A549 treated with RU486 at 1 μM for 4 hours (cell line): ENCODE data around the gene GRK6. TPM values are rescaled to one million over a fixed set of nuclear protein-coding genes. Genes with fewer than 3 reads are reported as not detected.

Source experiments
- total RNA-seq: library from RNA; stranded (reverse); fragments of 200-300 nt; extraction: Qiagen RNA extraction; gene quantifications from 5 replicates; pipeline ENCODE4 v1.2.3, GENCODE V29; 2022; ENCODE audit warnings: low read depth

The GRK6 gene
- 18.0 to 27.8 TPM (median 26.3 TPM) in 5 replicates for total RNA-seq

GRCh38 chr5:177426566-177427210, at the start of gene GRK6:
TSS of gene GRK6 (plus strand) at chr5:177426676. CDS start at chr5:177426846, 170 bp downstream.

GRCh38 chr5:177384134-177384533, 42.3 kb upstream of the GRK6 start, which contains the start of gene SLC34A1:
TSS of gene SLC34A1 (plus strand) at chr5:177384434. CDS start at chr5:177385742, 1,308 bp downstream.

GRCh38 chr5:177399997-177400868, 26.2 kb upstream of the GRK6 start, which contains the start of gene PFN3:
TSS of gene PFN3 (minus strand) at chr5:177400661. CDS start at chr5:177400576, 85 bp downstream.

DNA sequence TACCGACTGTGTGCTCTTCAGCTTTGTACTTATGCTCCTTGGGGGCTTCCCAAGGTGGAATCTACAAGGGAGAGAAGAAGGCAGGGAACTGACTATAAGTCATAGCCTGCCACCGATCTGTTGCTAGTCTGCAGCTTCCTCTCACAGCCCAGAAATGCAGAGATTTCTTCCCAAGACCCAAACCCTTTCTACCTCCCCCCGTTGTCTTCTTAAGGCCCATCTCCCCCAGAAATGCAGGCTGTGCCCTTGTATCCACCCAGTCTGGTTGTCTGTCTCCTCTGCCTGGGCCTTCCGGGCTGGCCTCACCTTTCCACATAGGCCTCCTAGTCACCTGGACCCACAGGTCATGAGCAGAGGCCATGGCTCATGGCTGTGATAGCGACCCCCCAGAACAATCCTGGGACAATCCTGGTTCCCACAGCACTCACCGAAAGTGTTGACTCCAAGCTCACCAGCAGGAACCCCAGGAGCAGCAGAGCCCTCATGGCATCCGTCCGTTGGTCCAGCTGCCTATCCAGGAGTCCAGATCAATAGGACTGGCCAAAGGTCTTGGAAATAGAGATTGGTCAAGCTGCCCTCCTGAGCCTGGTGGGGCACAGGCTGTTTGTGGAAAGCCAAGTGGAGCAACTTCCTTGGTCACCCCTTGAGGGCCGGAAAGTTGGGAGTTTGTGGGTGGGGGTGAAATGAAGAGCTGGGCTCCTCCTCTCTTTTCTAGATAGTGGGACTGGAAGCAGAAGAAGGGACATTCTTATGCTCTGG, 17.3 kb upstream of the GRK6 start, which contains the start of gene F12:
Gene F12, minus strand, starts transcription at position 522 of the 759 bp plus-strand sequence. Its CDS starts 37 bp downstream, at position 485.

DNA sequence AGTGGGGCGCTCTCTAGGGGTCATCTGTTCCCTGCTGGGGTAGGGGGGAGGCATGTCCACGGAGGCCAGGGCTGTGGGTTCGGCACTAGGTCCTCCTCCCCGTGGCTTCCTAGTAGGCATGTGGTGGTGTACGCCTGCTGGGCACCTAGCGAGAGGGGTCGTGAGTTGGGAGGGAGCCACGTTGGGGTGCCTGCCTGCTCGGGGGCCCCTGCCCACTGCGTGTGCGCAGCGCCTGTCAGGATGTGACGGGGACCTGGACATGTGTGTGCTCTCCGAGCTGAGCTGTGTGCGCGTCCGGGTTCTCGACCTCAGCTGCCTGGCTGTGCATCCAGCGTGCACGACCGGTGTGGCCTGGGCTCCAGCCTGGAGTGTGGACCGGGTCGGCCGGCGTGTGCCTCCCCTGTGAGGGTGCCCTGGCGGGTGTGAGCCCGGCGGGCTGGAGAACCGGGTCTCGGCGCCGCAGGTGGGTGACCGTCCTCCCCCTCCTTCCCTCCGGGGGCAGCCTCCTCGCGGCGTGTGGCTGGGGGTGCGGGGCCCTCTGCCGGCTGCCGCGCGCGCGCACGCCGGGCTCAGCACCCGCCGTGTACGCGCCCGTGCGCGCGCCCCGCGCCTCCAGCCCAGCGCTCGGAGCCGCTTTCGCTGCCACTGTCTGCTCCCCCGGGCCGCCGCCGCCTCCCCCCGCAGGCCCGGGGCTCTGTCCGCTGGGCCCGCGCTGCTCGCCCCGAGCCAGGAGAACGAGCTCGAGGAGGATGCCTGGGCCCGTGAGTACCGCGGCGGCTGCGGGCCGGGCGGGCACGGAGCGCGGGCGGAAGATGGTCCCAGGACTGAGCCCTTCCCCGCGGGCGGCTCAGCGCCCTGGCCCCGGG, 20.0 kb downstream of the GRK6 start, which contains the start of gene PRR7:
Gene PRR7, plus strand, starts transcription at position 615 of the 866 bp plus-strand sequence. CDS start 8,254 bp downstream, outside the sequence.

GRCh38 chr5:177473443-177474001, 47.0 kb downstream of the GRK6 start, which contains the start of gene DBN1:
TSS of gene DBN1 (minus strand) at chr5:177473634. CDS start at chr5:177473521, 113 bp downstream.

Other genes starting within 250 kb of the GRK6 start
- 22.2 to 29.2 TPM (median 27.3 TPM) in 5 replicates for gene RAB24, start 123.0 kb upstream of the GRK6 start, total RNA-seq
- 285 to 406 TPM (median 364 TPM) in 5 replicates for gene PRELID1, start 122.9 kb upstream of the GRK6 start, total RNA-seq
- 12.9 to 22.2 TPM (median 17.1 TPM) in 5 replicates for gene MXD3, start 114.8 kb upstream of the GRK6 start, total RNA-seq
- gene LMAN2, start 75.0 kb upstream of the GRK6 start, total RNA-seq = 183 to 219 TPM (median 196 TPM) in 5 replicates
- gene RGS14, start 68.8 kb upstream of the GRK6 start, total RNA-seq = 6.0 to 6.9 TPM (median 6.2 TPM) in 5 replicates
- gene SLC34A1, start 42.2 kb upstream of the GRK6 start, total RNA-seq = not detected in 5 replicates
- gene PFN3, start 26.0 kb upstream of the GRK6 start, total RNA-seq = not detected in 5 replicates
- gene F12, start 17.1 kb upstream of the GRK6 start, total RNA-seq = 11.8 to 26.6 TPM (median 21.3 TPM) in 5 replicates
- 17.5 to 43.9 TPM (median 41.0 TPM) in 5 replicates for gene PRR7, start 20.1 kb downstream of the GRK6 start, total RNA-seq
- 49.8 to 80.7 TPM (median 69.2 TPM) in 5 replicates for gene DBN1, start 47.0 kb downstream of the GRK6 start, total RNA-seq
- 72.7 to 114 TPM (median 102 TPM) in 5 replicates for gene PDLIM7, start 70.9 kb downstream of the GRK6 start, total RNA-seq
- 3.0 to 5.6 TPM (median 4.3 TPM) in 5 replicates for gene DOK3, start 83.2 kb downstream of the GRK6 start, total RNA-seq
- gene DDX41, start 90.3 kb downstream of the GRK6 start, total RNA-seq = 90.8 to 130 TPM (median 111 TPM) in 5 replicates
- gene FAM193B, start 127.9 kb downstream of the GRK6 start, total RNA-seq = 18.7 to 31.7 TPM (median 26.3 TPM) in 5 replicates
- gene TMED9, start 165.5 kb downstream of the GRK6 start, total RNA-seq = 276 to 283 TPM (median 278 TPM) in 5 replicates
- 20.9 to 31.0 TPM (median 24.6 TPM) in 5 replicates for gene B4GALT7, start 173.5 kb downstream of the GRK6 start, total RNA-seq